Measurements from ENCODE around the gene PLPP7.
"Not testable (repeated sequence)": the region's sequence is repeated elsewhere in the genome, so short reads cannot be mapped to it uniquely, and the experiment has no call there.

Gene PLPP7

DNA sequence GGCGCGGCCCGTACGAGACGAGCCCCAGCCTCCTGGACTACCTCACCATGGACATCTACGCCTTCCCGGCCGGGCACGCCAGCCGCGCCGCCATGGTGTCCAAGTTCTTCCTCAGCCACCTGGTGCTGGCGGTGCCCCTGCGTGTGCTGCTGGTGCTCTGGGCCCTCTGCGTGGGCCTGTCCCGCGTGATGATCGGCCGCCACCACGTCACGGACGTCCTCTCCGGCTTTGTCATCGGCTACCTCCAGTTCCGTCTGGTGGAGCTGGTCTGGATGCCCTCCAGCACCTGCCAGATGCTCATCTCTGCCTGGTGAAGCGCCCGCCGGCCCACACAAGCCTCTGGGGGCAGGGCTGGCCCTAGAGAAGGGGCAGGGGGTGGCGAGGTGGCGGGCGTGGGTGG lies 18.5 kb downstream of the PLPP7 start:
- no peak for DNase-seq

DNA sequence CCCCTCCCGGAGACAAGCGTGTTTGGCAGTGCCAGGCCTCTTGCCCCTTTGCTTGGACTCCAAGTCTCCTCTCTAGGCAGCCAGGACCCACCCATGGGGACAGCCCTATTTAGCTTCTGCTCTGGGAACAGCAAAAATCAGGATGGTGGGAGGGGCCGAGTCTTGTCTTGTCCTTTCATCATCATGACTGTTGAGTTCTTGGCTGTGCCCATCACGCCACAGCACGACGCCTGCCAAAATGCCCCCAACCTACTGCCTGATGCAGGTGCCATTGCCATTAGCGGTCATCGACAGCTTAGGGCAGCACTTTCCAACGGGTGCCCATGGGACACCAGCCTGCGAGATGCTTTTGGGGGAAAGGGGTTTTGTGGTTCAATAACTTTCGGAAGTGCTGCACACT lies 18.9 kb downstream of the PLPP7 start:
- DNase-seq: no peak

DNA sequence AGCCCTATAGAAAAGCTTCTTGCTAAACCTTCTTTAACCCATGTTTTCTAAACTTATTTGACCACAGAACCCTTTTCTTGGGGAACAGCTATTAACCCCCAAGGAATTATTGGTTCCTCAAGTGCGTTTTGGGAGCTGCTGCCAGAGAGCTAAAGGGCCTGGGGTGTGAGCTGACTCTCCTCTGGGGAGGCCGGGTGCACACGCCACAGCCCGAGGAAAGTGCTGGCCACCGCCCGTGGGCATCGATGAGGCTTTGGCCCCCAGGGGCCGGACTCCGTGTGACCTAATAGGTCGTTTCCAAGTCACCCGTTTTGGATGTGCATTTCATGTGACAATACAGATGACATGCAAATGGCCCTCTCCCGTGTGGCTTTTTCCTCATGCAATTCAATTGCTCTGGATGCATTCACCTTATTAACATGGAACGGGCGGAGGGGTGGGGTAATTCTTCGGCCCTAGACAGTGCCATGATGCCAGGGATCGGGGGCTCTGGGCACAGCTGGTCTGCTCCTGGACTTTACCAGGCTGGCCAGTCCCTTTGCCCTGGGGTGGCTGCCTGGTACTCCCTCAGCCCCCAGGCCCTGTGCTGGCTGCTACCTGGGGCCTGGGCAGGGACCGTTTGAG lies 19.5 kb downstream of the PLPP7 start:
- no peak for DNase-seq

DNA sequence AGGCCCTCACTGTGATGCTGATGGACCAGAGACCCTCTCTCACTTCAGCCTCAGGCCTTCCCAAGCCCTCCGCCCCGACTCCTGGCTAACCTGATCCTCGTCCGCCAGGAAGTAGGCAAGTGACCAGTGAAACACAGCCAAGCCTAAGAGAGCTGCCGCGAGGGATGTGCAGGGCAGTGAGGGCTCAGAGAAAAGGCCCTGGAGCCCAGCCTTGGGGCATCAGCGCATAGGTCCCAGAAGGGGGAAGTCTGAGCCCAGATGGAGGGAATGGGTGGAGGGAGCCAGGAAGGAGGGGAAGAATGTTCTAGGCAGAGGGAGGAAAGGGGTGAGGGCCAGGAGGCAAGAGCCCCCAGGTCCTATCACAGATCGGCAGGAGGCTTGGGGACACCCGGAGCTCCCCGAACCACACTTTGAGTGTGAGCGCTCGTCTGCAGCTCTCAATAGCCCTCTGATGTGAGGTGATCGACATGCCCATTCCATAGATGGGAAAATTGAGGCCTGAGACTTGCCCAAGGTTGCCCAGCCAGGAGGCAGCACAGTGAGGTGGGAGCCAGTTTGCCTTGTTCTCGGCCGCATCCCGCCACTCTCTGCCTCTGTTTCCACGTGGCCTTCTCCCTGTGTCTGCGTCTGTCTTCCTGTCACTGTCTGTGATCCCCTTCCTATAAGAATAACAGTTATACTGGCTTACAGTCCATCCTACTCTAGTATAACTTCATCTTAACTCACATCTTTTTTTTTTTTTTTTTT lies 20.2 kb downstream of the PLPP7 start:
- no peak for DNase-seq

DNA sequence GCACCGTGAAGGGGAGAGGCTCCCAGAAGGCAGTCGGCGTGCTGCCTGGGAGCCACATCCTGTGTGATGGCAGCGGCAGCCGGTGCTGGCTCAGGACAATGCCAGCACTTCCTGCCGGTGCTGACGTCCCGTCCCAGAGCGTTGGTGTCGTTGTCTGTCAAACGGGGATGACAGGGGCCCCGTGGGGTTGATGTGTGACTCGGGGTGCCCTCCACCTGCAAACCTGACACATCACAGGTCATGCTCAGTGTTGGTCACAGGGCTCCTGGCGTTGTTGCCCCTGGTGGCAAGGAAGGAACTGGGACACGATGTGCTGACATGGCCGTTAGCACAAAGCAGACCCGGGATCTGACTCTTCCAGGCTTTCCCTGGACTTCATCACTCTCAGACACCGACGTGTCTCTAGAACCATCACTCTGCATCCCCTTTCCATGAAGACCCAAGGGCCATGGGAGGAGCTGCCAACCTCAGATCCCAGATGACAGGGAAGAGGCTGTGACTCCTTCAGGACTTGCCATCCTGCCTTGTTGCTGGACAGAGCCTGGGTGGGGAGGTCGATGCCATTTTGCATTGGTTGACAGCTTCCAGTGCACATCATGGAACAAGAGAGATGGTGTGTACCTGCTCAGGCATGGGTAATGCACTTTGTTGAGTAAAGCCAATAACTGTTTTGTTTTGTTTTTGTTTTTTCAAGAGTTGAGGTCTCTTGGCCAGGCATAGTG lies 21.5 kb downstream of the PLPP7 start:
- DNase-seq: no peak

DNA sequence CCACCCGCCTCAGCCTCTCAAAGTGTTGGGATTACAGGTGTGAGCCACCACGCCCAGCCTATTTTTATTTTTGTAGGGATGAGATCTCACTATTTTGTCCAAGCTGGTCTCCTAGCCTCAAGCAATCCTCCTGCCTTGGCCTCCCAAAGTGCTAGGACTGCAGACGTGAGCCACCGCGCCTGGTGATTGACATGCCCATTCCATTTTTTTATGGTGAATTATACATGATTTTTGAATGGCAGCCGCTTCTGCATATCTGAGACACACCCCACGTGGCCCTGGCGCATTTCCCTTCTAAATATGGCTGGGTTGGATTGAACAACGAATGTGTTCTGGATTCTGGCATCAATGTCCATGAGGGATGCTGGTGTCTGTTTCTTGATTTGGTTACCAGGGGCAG lies 22.7 kb downstream of the PLPP7 start:
- DNase-seq: no peak

DNA sequence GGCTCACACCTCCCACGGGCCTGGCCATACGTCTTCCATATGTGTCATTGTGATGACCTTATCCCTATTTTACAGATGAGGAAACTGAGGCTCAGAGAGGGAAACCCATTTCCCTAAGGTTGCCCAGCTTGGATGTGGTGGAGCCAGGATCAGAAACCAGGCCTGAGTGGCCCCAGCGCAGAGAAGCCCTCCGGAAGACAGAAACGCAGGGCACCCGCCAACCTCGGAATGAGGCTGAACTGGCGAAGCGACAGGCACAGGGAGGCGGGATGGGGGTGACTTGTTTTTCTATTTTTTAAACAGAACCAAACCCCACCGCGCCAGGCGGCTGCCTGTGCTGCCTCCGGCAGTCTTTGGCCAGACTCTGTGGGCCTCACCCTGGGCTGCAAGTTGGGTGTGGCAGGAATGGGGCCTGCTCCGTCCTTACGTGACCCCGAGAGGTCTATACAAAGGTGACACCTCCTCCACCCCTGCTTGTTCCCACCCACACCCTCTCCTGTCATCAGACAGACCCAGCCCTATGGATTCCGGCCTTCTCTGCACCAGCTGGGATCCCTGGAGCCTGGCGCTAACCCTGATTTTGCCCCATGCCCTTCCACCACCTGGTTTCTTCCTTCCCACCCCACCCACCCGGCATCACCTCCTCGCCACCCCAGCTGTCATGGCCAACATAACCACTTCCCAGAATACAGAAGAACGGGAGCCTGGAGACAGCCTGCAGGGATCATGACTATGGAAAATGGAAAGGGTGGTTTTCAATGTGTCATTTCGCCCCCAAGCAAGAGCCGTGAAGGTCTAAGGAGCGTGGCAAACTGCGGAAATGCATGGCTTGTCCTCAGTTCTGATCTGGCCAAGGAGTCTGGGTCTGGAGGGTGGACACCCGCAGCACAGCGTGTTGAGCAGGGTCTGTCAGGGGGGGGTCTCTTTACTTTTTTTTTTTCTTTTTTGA lies 23.6 kb downstream of the PLPP7 start:
- DNase-seq: no peak

DNA sequence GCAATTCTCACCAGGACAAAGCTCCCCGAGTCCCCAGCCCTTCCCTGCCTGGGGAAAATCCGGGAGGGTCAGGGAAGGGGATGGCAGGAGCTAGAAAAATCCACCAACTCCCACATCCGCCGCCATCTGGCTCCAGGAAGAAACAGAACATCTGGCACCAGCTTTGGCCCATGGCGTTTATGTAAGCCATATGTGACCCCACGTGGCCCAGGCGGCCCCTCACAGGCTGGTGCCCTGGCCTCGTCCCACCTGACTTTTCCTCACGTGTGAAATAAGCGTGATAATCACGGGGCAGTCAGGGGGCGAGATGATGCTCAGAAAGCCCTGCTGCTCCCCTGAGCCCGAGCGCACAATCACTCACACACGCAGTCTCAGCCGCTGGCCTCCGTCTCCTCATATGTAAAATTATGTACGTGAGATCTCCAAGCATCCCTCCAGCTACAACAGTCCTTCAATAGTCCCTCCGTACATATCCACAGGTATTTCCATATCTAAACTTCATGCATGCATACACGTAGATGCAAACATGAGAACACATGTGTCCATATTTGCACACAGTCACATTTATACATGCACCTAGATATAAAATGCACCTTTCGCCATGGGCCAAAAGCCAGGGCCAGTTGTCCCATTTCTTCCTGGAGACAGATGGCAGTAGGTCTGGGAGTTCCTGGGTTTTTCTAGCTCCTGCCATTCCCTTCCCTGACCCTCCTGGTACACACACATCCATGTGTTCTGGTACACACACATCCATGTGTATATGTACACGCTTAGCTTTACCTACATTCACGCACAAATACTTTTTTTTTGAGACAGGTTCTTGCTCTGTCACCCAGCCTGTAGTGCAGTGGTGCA lies 28.9 kb downstream of the PLPP7 start:
- DNase-seq: peak; percentile 89

DNA sequence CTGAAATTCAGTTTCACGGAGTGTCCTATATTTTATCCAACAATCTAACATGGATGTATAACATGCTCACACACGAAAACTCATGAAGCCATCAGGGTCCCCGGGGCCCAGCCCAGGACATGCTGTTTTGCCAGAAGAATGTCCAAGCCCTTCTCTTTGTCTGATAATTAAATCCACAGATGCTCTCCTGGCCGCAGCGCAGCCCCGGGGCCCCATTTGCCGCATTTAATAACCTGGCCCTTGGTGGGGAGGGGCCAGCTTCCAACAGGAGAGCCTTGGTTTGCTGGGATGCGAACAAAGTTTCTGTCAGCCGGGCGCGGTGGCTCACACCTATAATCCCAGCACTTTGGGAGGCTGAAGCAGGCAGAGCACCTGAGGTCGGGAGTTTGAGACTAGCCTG lies 30.0 kb downstream of the PLPP7 start:
- DNase-seq: no peak

DNA sequence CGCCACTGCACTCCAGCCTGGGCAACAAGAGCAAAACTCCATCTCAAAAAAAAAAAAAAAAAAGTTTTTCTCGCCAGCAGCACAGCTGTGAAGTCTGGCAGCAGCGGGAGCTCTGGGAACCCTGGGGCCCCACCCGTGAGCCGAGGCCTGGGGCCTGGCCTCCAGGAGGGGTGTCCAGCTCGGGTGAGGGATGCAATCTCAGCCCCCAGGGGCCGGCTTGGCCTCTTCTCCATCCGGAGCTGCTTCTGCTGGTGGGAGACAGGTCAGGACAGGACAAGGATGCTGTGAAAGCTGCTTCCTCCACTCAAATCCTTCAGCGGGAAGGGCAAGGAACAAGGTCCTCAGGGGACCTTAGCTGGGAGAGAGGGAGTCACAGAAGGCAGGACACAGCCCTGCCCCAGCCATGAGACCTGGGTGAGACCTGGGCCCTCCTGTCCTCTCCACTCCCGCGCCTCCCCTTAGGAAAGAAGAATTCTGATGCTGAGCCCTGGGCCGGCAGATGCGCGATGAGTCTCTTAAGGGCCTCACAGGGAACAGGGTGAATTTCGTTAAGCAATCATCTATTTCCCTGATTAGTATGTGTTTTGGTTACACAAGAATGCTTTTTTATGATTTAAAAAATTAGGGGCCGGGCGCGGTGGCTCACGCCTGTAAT lies 30.6 kb downstream of the PLPP7 start:
- DNase-seq: no peak

DNA sequence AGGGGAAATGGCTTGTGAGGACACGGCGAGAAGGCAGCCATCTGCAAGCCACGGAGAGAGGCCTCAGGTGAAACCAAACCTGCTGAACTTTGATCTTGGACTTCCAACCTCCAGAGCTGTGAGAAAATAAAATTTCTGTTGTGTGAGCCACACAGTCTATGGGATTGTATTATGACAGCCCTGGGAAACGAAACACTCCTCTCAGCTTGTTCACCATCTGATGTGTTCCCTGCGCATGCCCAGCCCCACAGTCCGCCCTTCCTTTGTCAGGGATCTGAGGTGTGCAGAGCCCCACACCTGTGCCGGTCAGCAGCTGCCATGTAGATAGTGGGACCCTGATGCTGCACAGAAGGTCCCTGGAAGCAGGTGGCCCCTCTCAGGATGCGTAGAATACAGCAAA lies 34.1 kb downstream of the PLPP7 start:
- no peak for DNase-seq

DNA sequence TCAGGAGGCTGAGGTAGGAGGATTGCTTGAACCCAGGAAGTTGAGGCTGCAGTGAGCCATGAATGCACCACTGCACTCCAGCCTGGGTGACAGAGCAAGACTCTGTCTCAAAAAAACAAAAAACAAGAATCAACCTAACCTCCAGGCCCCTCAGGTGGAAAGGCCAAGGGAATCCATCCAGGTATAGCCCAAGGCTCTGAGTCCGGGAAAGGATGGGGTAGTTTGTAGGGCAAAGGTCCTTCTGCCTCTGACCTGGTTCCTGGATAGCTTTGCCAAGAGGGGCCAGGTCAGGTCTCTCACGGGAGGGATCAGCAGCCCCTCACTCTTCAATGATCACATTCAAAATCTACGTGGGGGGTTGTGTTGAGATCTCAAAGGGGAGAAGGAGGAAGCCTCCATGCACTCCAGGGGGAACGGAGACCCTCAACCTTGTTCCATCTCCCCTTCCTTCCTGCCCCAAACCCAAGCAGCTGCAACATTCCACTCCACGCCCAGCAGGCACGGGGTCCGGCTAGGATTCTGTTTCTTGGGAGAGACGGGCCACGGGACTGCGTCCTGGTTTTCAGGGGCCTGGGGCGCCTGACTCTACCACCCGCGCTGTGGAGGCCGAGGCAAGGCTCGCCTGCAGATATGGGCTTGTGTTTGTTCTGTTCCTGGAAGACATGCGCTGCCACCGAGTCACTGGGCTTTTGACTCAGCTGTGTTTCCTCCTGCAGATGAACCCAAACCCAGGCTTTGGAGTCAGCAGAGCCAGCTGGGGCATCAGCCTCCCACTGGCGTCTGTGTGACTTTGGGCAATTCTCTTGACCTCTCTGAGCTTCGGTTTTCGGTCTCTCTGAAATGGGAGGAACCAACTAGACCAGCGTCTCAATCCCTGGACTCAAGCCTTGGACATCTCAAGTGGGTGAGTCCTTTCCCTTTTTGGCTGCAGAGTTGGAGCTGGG lies 35.5 kb downstream of the PLPP7 start:
- no peak for DNase-seq

DNA sequence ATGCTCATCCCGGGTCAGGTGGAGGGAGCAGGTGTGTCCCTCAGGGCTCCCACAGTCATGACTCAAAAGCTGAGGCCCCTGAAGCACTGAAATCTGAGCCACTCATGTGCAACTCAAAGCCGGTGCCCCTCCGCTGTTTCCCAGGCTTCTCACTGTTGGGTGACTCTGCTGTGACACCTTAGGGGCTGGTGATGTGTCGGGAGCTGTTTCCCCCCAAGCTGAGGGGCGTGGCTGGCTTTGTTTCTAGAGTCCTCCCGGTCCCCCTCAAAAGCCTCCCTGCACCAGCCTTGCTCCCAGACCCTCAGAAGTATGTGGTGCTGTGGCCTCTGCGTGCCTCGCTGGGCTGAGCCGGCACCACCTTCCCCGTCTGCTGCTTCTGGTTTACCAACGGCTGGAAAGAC lies 39.7 kb downstream of the PLPP7 start:
- no peak for DNase-seq

DNA sequence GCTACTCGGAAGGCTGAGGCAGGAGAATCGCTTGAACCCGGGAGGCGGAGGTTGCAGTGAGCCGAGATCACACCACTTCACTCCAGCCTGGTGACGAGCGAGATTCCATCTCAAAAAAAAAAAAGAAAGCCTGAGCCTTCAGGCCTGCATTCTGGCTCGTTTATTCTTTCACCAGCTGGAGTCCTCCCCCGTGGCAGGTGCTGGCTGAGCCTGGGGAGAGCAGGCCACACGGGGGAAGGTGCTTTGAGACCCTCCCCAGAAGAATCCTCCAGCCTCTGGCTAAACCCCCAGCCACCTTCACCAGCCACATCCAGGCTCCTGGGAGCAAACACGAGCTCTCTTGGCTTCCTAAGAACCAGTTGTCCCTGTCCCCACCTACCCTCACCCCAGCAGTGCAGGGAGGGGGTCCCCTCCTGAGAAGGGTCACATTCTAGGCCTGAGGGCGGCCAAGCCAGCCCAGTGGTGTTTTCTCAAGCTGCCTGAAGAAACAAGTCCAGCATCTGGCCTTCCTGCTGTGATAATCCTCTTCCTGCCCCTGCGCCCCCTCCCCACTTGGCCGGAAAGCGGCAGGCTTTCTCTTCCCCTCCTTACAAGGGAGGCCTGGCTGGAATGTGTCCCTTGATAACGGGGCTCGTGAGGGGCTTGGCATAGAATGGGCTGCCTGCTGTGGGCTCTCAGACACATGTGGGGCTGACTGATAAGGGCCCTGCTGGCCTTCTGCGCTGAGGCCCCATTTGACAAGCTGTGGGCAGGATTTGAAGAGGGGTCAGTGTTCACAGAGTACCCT lies 41.5 kb downstream of the PLPP7 start:
- DNase-seq: no peak

DNA sequence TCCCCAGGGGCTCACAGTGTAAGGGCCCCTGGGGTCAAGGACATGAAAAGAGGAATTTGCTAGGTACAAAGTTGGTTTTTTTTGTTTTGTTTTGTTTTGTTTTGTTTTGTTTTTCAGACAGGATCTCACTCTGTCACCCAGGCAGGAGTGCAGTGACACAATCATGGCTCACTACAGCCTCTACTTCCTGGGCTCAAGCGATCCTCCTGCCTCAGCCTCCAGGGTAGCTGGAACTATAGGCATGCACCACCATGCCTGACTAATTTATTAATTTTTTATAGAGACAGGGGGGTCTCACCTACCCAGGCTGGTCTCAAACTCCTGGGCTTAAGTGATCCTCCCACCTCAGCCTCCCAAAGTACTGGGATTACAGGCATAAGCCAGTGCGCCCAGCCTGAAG lies 42.5 kb downstream of the PLPP7 start:
- not testable (repeated sequence) for DNase-seq

DNA sequence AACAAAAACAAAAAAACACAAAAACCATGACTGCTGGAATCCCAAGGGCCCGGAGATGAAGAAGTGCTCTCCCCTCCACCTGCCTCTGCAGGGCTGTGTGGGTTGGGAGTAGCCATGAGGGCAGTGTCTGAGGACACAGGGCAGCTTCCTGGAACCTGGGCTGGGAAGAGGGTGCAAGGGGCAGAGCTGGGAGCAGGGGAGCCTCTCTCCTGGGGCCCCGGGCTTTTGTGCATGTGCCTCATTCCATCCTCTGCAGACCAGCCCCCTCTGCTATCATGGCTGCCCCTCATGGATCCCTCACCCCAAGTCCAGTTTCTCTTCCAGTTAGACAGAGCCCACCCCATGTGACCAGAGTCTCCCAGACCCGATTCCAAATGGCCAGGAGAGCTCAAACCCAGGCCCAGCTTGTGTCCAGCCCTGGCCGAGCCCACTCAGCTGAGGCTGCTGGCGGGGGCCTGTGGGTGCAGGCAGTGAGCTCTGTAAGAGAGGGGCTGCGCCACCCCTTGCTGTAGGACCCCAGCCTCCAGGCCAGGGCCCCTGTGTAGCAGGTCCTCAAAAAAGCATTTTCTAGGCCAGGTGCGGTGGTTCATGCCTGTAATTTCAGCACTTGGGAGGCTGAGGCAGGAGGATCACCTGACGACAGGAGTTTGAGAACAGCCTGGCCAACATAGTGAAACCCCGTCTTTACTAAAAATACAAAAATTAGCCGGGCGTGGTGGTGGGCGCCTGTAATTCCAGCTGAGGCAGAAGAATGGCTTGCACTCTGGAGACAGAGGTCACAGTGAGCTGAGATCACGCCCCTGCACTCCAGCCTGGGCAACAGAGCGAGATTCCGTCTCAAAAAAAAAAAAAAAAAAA lies 44.5 kb downstream of the PLPP7 start:
- DNase-seq: no peak

DNA sequence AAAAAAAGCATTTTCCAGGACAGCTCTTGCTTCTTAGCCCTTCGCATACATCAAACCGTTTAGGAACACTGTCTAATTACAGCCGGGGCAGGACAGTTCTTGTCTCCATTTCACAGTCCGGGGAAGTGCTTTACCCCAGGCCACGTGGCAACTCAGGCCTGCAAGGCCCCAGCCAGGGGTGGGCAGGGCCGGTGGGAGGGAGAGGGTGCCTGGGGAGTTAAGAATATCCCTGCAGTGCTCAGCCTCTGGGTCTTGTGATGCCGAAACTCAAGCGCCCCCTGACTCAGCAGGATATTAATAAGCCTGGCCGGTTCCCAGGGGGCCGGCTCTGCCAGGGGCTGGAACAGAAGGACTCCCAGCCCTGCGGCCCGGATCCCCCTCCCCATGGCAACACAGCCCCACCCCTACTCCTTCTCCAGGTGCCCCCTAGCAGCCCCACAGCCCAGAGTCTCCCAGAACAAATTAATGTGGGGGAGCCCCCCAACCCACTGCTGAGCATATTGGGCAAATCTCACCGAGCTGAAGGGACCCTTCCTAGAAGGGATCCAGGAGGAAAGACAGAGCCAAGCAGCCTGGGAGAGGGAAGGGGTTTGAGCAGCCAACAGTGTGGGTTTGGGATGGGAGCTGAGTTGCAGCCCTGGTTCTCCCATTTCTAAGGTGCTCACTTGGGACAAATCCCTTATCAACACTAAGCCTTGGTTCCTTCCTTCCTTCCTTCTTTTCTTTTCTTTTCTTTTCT lies 45.3 kb downstream of the PLPP7 start:
- peak; percentile 42 for DNase-seq

DNA sequence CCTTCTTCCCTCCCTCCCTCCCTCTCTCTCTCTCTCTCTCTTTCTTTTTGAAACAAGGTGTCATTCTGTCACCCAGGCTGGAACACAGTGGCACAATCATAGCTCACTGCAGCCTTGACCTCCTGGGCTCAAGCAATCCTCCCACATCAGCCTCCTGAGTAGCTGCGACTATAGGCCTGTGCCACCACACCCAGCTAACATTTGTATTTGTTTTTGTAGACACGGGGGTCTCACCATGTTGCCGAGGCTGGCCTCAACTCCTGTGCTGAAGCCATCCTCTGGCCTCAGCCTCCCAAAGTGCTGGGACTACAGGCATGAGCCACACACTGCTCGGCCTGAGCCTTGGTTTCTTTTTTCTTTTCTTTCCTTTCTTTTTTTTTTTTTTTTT lies 45.8 kb downstream of the PLPP7 start:
- DNase-seq: no peak

Data from NCI-H1694 (cell line).